DMS53 (cell line): ENCODE results near the gene CDK5RAP3.
"Not testable (repeated sequence)": the region's sequence is repeated elsewhere in the genome, so short reads cannot be mapped to it uniquely, and the experiment has no call there.

ENCODE experiments used
- DNase-seq: peaks from one replicate; lab custom pipeline; 2025; lab: John Stamatoyannopoulos, UW

CDK5RAP3 gene

DNA sequence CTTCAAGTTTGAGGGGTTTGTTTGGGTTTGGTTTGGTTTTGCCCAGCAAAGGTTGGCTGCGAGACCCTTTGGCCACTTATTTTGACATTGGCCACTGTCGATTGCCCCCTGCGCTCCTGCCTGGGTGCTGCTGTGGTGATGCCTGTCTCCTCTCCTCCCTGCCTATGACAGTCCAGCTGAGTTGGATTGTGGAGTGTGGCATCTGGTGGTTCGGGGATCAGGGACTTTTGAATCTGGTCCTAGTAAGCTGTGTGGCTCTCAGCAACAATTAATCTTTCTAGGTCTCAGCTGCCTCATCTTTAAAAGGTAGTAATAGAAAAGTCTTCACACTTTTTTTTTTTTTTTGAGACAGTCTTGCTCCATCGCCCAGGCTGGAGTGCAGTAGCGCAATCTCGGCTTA is 27.1 kb downstream of the CDK5RAP3 start:
- no peak for DNase-seq

DNA sequence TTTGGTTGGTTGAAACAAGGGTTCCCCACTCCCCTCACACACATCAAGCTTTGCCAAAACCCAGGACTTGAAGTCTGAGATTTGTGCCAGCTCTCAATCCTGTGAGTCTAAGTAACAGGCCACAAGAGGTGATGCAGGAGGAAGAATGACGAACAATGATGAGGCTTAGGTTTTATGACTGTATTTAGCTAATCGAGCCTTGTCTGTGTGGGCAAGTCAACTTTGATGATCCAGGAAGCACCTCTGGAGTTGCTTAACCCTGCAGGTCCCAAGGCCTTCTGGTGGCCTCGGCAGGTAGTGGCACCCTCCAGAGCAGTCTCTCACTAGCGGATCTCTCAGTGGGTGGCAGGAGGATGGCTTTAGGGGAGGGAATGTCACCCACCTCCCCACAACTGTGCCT is 28.7 kb downstream of the CDK5RAP3 start:
- peak; percentile 26 for DNase-seq

DNA sequence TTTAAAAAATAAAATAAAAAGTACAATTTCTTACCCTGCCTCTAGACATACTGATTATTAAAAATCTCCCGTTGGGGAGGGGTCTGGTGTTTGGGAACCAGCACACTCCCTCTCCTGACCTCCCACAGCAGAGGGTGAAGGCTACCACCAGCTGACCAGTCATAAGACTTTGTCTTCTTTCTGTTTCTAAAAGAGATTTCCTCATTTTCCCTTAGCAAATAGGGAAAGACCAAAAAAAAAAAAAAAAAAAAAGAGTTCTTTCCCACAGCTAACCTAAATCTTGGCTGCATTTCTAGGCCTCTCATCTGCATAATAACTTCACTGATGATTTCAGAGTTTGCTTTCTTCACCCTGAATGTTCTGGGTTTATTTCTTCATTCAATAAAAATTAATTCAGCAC is 30.3 kb downstream of the CDK5RAP3 start:
- no peak for DNase-seq

DNA sequence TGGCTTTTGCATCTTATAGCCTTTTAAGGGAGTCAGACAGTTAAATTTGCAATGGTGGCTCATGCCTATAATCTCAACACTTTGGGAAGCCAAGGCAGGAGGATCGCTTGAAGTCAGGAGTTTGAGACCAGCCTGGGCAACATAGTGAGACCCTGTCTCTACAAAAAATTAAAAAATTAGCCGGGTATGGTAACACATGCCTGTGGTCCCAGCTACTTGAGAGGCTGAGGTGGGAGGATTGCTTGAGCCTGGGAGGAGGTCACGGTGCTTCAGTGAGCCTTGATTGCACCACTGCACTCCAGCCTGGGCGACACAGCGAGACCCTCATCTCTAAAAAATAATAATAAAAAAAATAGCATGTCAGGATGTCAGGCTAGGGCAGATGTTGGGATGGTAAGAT is 30.7 kb downstream of the CDK5RAP3 start:
- DNase-seq = not testable (repeated sequence)

DNA sequence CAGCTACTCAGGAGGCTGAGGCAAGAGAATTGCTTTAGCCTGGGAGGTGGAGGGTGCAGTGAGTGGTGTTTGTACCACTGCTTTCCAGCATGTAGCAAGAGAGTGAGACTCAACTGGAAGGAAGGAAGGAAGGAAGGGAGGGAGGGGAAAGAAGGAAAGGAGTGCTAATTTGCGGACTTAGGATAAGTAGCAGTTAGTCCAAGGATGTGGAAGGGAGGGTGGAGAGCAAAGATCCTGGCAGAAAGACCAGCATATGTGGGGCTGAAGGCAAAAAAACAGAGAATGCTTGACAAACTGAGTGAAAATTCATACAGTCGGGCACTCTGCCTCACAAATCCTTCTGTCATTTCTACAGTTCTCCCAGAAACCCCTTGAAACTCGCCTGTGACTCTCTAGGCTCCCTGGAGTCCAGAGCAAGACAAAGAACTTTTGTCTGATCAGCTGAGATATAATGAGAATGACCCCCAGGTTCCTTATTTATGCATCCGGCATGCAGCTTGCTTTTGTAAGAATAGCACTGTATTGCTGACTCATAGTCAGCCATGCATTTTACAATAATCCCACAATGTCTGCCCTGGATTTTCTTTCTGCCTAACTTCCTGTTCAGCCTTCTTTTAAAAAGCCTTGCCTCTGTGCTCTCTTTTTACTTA is 31.5 kb downstream of the CDK5RAP3 start:
- DNase-seq = peak; percentile 89

DNA sequence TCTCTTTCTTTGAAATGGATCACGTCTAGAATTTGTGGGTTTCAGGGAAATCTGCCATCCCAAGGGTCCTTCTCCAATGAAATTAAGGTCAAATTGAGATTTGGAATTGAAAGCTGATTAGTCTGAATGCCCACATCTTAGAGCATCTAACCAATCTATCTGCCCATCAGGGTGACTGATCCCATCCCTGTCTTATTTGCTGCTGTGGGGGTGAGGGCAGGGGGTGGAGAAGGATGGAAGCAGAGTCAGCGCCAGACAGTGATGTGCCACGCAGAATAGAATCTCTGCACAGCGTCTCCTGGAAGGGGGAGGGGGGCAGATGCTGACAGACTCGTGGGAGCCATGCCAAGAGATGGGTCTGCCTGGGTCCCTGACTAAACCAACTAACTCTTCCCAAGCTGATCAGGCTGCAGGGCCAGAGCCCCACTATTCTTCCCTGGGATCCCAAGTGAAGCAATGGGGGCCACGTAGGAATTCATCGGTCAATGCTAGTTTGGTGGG is 32.1 kb downstream of the CDK5RAP3 start:
- peak; percentile 67 for DNase-seq

DNA sequence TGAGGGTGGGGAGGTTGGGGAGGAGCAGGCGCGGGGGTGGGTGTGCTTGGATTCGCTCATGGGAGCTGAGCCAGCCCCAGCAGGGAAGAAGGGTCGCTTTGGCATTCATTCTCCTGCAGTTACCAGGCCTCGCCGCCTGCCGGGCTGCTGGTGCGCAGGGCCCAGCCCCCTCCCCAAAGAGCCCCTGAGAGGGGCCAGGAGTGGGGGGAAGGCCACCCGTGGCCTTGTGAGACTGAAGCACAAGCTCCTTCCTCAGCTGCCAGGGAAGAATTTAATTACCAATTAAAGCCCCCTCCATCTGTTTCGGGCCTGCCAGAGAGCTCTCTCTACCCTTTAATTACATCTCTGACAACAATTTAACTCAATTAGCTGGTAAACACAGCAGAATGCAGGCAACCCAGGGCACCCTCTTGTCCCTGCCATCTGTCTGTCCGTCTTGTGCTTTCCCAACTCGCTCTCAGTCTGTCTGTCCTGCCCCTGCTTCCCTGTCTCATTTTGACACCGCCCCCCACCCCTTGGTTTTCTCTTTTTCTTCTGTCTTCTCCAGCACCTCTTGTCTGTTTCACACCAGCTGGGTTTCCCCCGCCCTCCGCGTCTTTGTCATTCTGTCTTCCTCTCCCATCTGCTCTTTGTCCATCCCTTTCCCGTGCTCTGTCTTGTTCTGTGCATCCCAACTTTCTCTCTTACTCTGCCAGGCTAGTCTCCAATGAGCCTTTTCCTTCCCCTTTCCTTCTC is 32.7 kb downstream of the CDK5RAP3 start:
- DNase-seq = no peak

DNA sequence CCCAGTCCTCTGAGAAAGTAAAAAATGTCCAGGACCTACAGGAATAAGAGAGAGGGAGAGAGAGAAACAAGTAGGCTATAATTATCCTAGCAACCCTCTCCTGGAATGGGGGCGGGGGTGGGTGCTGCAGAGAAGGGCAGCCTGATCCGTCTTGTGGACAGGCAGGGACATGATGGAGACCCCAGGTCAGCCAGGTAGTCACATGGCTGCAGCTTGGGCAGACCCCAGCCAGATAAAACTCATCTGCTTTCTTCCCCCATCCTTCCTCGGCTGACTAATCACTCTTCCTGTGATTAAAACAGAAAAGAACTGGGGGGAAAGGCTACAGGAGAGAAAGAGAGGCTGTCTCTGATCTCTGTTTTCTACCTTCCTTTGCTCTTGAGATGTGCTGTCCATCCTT is 34.1 kb downstream of the CDK5RAP3 start:
- no peak for DNase-seq

DNA sequence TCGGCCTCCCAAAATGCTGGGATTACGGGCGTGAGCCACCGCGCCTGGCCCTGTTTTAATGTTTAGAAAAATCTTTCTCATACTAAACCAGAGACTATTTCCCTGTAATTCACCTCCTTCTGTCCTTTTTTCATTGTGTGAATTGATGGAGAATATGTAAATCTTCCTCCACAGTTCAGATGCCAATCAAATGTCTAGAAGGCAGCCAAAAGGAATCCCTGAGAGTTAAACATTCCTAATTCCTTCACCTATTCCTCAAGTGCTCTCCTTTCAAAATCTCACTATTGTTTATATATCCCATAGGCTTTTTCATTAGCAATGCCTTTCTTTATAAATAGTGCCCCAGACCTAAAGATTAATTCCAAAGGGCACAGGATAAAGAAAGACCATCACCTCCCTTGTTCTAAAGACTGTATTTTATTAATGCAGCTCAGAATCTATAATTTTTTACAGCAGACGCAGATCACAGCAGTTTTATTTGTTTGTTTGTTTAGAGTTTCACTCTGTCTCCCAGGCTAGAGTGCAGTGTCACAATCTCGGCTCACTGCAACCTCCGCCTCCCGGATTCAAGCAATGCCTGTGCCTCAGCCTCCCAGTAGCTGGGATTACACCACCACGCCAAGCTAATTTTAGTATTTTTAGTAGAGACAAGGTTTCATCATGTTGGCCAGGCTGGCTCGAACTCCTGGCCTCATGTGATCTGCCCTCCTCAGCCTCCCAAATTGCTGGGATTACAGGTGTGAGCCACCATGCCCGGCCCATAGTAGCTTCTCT is 36.2 kb downstream of the CDK5RAP3 start:
- no peak for DNase-seq

DNA sequence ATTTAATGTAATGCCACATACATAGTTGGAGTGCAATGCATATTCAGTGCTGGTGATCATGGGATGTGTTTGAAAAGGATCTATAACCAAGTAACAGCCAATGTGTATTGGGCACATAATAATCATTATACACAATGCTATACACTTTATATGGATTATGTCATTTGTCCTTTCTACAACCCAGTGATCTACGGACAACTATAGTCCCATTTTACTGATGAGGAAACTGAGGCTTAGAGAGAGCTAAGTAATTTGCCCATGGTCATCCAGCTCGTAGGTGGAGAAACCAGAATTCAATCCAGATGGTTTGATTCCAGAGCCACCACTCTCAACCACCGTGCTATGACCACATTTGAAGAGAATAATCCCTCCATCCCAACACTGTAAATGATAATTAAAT is 39.3 kb downstream of the CDK5RAP3 start:
- no peak for DNase-seq

DNA sequence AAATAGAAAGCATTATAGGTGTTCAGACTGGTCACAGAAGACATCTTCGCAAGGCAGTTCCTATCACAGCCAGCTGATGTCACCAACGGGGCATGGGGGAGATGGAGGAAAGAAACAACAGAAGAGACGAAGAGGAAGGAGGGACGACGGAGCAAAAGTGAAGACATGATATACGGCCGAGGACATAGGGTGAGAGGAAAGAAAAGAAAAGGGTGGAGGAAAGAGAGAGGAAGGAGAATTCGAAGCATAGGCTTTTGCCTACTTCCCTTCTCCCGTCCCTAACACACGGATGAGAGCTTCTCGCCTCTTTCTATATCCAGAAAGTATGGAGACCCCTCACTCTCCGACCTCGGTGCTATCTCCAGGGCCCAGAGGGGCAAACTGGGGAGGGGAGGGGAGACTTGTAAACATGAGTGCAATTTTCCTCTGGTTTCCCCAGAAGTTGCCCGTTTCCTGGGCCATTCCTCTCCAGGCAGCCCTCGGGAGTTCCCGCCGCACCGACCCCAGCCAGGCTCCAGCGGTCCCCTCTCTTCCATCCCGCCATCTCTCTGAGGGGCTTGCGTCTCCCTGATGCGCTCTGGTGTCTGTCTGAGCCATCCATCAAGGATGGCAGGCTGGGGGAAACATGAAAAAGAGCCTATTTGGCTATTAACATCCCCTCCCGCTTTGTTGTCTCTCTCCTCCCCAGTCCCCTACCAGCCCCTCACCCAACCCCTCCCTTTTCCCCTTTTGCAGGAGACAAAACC is 40.7 kb downstream of the CDK5RAP3 start:
- DNase-seq = peak; percentile 88

DNA sequence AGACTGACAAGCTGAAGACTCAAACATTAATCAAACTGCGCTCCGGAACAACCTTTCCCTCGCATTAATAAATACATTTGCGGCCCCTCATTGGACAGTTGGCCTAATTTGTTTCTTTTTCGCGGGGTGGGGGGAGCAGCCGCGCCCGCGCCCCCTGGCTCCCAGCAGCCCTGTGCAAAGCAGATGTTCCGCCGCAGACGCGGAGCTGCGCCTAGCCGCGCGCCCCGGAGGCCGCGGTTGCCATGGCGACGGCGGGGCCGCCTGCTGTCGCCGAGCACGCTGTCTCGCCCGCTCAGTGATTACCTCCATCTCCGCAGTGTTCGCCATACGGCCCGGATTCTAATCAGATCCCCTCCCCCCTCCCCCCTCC is 41.2 kb downstream of the CDK5RAP3 start:
- peak; percentile 90 for DNase-seq

DNA sequence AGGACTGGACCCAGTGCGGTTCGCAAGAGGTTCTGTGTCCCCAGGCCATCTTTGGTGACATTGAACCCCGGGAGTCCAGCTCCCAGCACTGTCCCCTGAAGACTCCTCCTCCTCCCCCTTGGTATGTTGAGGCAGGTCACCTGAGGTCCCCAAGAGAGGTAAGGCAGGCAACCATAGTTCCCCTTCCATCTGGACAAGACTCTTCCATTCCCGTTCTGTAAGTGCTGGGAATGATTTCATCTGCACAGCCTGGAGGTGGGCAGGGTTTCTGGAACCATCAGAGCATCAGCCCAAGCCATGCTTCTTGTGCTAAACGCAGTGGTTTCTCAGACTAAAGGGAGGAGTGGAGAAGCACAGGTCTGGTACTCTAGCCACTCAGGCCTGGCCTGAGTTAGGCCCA is 41.7 kb downstream of the CDK5RAP3 start:
- peak; percentile 46 for DNase-seq

DNA sequence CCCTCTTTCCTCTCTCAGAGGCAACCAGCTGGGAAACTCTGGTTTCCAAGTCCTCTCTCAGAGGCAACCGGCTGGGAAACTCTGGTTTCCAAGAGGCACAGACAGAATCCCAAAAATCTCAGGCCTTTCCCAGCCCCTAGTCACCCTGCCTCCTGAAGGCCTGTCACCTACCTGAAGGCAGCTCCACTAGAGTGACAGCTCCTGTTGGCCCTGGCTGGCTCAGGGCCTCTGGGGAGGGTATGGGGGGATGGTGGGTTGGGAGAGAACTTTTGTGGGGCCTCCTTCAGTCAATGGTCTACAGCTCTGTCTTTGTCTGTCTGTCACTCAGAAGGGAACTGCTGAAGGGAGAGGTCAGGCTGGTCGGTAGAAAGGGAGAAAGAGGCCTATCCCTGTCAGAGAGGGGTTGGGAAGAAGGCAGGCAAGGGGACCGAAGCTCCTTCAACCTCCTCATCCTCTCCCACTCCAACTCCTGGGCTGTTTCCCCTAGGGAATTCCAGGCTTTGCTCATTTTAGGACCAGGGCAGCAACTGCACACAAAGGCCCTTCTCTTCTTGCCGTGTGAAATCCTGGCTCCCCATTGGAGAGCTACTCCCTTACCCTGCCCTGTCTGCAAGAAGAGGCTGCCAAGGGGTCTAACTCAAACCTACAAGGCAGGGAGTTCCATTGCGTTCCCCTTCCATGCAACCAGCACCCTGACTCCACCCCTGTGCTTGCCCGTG is 43.1 kb downstream of the CDK5RAP3 start:
- no peak for DNase-seq

DNA sequence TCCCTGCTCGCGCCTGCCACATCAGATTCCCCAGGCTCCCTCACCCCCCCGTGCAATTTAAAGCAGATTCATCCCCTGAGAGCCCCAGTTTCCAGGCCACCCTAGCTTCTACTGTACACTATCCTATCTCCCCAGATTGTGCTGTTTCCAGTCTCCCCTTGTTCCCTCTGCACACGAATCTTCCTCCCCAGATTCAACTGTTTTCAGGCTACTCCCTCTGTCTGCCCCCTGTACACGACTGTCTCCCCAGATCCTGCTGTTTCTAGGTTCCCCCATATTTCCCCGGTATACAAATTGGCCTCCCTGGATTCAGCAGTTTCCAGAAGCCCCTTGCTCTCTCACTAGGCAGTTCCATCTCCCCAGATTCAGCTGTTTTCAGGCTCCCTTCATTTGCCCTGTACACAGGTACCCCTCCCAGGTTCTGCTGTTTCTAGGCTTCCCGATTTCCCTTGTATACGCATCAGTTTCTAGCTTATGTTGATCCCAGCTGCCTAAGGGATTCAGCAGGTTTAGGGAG is 43.7 kb downstream of the CDK5RAP3 start:
- DNase-seq = peak; percentile 49

DNA sequence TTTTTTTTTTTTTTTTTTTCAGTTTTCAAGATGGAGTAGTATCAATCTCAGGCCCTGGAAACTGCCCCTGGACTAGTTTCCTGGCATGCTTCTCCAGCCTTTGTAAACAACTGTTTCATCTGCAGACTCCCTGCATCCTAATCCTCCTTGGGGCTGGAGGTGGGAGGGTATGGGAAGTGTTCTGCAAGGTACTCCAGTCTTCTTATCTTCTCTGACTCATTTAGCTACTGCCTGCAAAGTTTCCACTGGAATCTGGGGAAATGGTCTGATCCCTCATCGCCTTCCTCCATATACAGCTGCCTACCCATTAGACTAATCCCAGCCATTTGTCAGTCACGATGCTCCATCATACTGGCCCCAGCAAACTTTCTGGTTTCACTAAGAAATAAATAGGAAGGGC is 45.2 kb downstream of the CDK5RAP3 start:
- DNase-seq = no peak

DNA sequence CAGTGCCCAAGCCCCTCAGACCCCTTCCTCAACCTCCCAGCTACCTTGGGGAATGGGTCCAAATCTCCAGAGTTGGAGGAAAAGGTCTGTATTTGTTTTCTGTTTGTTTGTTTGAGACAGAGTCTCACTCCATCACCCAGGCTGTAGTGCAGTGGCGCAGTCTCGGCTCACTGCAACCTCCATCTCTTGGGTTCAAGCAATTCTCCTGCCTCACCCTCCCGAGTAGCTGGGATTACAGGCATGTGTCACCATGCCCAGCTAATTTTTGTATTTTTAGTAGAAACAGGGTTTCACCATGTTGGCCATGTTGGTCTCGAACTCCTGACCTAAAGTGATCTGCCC is 46.9 kb downstream of the CDK5RAP3 start:
- DNase-seq = not testable (repeated sequence)

DNA sequence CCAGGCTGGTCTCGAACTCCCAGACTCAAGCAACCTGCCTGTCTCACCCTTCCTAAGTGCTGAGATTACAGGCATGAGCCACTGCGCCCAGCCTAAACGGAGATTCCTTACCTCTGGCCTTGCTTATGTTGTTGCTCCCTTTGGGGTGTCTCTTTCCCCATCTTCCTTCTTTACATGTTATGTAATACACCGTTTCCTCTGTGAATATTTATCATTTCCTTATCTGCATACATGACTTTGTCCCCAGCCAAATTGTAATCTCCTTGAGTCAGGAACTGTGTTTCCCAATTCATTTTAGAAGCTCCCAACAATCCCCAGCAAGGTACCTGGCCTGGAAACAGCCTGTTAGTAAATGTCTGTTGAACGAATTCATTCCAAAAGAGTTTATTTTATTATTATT is 51.0 kb downstream of the CDK5RAP3 start:
- DNase-seq = no peak

DNA sequence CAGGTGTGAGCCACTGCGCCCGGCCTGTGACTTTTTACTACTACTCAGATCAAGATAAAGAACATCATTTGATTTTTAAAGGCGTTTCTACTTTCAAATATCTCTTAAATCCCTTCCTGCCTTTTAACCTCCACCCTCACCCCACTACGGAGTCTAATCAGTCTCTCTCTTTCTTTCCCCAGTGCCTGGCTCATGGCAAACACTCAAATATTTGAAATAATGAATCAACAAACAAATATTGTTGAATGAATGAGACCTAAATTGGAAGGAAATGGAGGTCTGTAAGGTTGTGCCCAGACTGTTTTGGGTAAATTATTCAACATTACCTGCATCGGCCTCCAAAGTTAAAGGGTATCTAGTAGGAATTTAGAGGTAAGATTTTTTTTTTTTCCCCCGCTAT is 52.0 kb downstream of the CDK5RAP3 start:
- DNase-seq = peak; percentile 32

DNA sequence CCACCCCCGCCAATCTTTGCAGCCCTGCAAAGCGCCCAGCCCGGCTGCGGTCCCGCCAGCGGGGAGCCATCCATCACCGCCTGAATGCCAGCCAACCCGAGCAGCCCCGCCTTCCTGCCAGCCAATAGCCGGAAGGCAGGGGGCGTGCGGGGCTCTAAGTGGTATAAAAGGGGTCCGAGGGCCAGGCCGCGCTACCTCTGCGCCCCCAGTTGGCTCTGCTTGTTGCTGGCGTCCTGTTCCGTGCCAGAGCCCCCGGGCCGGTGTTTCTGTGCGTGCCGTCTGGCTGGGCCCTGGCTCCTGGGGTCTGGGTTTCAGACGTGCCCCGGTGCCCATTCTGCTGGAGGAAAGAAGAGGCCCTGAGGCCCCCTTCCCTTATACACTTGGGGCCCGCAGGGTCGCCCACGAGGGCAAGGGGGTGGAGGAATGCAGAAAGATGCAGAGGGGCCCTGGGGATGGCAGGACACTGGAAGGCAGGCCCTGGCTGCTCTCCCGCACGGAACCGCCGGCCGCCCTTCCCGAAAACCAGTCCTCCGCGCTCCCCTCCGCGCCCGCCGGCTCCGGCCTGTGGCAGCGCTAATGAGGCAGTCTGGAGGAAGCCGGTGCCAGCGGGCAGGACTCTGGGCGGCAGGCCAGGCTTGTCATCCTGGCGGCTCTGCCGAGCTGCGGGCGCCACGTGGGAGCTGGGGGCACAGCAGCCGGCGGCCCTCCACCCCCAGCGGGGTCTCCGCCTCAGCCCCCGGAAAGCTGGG is 52.7 kb downstream of the CDK5RAP3 start:
- DNase-seq = peak; percentile 95
